Stimulated activated CD8-positive, alpha-beta memory T cell treated with anti-CD3 and anti-CD28 coated beads, Interleukin-12 subunit alpha, Interleukin-12 subunit beta, amount 100 ng/mL, for 1 hour (primary cell): Measurements from ENCODE around the gene CHMP2A.

Experiments
- DNase-seq: peaks from one replicate; pipeline ENCODE4 v3.0.0-alpha.2; 2020; ENCODE audit warnings: low read depth

The CHMP2A gene

DNA sequence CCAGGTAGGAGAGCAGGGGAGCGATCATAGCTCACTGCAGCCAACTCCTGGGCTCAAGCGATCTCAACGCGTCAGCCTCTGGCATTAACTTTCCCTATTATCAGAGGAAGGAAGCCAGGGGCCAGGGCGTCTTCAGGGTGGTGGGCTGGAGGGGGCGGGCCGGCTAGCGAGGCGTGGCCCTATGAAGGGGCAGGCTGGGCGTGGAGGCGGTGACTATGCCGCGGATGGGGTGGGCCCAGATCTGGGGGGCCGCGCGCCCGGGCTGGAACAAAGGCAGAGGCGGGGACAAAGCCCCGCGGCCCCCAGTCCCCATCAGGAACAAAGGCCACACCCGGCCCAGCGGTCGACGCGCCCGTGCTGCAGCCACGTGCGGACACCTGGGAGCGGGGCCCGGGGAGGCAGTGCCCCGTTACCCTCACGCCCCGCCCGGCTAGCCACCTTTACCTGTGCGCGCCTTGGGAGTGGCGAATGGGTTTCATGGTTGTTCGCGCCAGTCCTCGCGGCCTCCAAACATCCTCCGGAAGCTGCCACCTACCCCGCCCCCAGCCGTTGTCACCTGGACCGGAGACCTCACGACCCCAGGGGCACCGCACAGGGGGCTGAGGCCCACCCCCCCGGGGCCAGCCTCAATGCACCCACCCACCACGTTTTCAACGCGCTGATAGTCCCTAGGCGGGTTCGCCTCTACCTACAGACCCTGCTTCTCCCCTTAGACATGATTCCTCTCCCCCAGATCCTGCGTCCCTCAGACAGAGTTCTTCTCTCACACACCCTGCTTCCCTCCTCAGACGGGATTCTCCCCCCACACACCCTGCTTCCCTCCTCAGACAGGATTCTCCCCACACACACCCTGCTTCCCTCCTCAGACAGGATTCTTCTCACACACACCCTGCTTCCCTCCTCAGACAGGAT lies 16.4 kb downstream of the CHMP2A start:
- no peak for DNase-seq

DNA sequence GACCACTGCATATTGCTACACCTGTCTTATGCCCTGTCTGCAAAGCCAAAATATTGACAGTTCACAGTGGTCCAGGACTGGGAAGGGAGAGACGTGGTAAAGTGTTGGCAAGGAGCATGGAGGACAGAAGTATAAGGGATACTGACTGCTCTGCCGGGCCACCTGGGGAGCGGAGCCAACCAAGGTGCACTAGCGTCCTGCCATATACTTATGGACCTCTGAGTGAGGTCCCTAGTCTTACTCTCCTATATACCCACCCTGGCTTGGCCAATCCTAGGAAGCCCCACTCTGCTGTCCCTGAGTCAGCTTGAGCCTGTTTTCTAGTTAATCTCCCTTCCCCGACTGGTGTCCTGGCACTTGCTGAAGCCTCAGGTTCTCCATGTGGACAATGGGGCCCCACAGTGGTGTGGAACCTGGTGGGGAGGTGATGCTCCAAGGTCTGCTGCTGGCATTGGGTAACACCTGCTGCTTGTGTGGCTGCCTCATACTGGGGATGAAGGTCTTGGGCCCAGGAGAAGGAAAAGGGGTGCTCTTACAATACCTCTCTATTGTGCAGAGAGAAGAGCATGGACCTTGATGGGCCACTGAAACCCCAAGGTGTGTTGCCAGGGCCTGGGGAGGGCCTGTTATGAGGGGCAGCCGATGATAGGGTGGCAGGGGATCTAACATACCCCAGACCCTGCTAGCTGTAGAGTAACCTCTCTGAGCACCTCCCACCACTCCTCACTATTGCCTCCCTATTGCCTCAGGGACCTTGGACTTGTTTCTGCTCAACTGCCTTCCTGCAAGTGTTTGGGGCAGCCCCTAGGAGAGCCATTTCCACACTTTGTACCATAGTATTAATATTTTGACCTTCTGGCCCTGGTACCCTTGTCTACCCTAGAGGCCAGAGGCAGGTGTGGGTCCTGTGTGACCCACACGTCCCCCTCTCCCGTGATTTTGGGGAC lies 17.8 kb downstream of the CHMP2A start:
- DNase-seq, result no peak

DNA sequence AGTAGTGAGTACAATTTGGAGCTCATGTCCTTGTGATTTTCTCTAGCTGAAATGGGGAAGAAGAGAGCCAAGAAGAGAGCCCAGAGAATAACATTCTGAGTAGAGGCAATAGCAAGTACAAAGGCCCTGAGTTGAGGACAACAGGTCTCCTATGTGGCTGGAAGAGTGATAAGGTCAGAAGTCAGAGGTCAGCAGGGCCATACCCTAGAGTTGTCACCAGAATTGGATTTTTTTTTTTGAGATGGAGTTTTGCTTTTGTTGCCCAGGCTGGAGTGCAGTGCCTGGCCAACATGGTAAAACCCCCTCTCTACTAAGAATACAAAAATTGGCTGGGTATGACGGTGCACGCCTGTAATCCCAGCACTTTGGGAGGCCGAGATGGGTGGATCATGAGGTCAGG lies 19.0 kb downstream of the CHMP2A start:
- DNase-seq, result no peak

DNA sequence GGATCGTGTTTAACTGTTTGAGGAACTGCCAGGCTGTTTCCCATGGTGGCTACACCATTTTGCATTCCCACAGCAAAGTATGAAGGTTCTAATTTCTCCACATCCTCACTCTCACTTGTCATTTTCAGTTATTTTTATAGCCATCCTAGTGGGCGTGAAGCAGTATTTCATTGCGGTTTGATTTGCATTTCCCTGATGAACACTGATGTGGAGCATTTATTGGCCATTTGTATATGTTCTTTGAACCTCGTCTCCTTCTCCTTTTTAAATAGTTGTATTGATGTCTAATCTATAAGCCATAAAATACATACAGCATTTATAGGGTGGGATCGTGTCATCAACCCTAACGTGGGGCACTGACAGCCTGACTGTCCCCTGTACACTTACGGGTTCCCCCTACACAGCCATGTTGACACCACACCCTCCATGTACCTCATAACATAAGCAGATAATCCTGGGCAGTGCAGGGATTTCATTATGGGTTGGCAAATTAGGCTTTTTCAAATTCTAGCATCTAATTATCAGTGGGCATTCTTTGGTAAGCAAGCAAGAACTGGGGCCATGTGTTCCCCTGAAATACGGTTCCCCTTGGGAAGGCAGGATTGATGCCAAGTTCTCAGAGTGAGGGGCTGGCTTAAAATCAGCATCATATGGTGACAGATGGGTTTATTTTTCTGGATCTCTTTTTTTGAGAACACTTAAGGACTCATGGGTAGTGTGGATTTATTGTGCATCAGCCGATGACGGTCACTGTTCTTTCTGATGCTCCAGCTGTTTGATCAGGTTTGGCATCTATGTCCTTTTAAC lies 23.7 kb downstream of the CHMP2A start:
- no peak for DNase-seq

DNA sequence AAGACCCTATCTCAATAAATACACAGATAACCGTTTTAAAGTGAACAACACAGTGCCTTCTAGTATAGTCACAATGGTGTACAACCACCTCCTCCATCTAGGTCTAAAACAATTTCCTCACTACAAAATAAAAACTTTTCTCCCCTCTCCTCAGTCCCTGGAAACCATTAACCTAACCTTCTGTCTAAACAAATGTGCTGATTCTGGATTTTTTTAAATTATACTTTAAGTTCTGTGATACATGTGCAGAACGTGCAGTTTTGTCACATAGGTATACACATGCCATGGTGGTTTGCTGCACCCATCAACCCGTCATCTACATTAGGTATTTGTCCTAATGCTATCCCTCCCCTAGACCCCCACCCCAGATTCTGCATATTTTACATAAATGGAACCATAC lies 25.5 kb downstream of the CHMP2A start:
- no peak for DNase-seq

DNA sequence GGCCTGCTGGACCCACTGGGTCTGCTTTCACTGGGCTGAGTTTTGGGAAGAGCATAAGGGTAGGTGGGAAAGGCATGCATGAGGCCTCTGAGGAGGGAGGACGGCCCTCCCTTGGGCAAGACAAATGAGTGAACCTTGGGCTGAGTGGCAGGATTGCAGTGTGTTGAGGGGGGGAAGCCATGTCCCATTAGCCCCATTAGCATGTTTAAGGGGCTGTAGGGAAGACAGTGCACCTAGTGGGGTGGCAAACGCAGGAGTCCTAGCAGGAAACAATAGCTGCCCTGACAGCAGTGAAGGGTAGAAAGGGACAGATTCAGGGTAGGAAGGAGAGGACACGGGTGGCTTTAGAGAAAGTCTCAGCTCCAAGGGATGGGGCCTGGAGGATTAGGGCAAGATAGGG lies 32.2 kb downstream of the CHMP2A start:
- no peak for DNase-seq

DNA sequence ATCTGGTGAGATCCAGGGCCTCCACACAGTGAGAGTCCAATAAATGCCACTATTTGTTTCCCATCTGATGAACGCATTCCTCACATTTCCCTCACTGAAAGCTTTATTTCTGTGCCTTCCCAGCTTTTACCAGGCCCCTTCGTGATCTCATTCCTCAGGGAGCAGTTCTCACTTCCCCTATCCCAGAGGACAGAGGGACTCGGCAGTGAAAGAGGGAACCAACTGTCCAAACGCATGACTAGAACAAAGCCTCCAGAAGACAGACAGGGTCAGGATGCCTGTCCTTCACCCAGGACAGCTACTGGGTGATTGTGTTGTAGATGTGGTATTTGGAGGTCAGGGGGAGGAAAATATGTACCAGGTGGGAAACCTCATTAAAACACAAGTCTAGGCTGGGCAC lies 33.3 kb downstream of the CHMP2A start:
- DNase-seq, result no peak

DNA sequence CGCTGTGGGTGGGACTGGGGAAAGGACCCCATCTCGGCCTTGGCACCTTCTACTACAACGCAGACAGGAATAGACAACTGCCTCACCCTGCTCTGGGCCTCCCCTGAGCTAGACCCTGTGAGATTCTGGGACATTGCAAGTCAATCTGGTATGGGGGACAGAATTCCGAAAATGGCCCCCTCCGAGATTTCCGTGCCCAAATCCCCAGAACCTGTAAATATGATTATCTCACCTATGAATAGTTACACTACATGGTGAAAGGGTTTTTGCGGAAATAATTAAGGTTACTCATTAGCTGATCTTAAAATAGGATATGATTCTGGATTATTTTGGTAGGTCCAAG lies 34.7 kb downstream of the CHMP2A start:
- DNase-seq, result no peak

DNA sequence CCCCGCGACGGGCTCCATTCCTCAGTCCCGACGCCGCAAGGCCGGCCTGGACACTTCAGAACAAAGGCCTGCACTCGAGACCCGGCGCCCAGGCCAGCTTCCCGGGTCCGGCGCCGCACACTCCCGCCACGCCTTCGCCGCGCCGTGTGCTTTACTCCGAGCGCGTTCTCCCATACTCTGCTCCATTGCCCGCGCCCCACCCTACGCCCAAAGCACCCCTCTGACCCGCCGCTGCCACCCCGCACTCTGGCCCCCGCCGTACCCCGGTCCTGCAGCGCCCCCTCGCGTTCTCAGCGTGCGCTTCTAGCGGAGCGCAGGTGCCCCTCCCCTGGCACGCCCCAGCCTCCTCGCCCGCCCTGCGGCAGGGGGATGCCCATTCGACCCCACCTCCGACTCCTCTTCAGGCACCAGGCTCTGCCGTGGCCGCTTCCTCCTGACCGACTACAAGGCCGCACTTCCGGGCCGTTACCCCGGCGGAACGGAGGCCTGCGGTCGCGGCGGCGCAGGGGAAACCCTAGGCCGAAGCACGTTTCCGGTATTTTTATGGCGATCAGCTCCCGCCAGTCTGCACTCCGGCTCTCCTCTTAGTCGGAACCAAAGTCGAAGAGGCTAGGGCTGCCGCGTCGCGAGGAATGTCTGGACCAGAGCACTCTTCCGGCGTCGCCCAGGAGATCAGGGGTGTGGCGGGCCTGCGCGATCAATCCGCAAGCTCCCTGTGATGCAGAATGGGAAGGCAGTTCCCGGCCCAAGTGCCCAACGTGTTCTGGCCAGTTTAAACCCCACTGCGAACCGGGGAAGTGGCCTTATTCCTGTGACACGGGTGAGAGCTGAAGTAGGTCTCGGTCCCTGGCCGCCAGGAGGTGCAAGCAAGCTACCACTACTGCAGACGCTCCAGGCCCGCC lies 35.3 kb downstream of the CHMP2A start, which contains the start of gene ZBTB45:
Gene ZBTB45, minus strand, starts transcription at position 456 of the 902 bp plus-strand sequence. CDS start 2,137 bp downstream, outside the sequence.
- peak; percentile 72 for DNase-seq

DNA sequence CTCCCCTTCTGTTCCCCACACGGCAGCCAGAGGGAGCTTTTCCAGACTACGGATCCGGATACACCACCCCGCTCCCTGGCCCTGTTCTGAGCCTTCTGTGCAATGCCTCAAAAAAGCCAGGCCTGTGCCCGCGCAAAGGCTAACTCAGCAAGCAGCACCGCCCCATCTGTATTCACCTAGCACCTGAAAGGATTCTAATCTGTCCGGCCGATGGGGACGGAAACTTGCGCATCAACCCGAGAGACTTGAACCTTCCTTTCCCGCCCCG lies 35.9 kb downstream of the CHMP2A start:
- DNase-seq, result no peak

DNA sequence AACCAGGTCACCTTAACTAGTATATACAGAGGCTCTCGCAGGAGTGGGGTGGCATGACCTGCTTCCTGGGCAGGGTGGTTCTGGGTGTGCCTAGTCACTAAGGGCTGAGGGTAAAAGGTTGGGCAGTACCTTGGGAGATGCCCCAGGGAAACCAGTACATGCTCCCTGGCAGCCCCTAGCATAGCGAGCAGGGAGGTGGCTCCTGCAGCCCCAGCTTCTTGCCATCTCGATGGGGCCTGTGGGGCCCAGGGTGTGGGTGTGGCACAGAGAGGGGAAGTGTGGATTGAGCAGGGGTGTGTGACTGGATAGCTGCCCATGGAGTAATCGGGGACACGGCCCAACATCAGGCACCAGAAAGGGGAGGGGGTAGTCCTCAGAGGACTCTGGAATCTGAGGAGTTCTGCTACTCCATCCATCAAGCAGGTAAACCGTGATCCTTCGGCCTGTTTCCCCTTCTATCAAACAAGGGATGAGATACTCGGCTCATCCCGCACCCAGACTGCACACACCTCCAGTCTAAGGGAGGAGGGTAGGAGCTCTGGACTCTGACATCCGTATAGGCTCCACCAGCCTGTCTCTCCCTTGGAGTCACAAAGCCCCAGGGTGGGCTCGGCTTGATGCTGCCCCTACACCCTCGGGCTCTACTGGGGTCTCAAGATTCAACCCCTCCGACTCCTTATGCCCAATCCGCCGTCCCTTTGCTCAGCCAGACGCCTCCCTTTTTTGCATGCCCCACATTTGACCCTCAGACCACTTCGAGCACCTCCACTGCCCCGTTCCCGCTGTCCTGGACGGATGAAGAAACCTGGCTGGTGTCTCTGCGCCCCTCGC lies 36.4 kb downstream of the CHMP2A start:
- DNase-seq, result no peak

DNA sequence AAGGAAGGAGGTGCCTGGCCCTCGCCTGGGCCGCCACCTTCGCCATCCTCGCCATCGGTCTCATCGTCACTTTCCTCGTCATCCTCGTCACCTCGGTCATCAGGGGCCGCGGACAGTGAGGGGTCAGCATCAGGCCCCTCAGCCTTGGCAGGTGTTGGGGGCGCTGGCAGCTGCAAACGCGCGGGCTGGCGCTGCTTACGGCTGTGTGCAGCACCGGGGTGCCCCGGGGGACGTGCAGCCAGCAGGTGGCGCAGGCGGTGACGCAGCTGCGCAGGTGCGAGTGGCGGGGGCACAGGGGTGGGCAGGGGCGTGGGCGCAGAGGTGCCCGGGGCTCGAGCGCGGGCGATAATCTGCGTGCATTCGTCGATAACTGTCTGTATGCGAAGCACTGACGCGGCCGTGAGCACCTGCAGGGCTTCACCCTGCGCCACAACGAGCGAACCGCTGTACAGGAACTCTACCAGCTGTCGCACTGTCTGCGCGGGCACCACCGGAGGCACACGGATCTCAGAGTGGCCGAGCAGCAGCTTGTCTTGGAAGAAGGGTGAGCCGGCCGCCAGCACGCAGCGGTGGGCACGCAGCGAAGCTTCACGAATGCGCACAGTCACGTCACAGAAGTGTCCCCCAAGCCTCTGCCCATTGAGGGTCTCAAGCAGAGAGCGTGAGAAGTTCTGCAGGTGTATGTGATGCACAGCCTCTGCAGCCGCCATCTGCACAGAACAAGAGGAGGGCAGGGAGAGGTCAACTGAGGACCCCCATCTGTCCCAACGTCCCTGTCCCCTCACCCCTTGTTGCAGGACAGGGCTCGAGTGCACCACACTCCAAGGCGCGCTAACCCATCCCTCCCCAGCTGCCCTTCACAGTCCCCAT lies 37.7 kb downstream of the CHMP2A start:
- DNase-seq, result no peak

DNA sequence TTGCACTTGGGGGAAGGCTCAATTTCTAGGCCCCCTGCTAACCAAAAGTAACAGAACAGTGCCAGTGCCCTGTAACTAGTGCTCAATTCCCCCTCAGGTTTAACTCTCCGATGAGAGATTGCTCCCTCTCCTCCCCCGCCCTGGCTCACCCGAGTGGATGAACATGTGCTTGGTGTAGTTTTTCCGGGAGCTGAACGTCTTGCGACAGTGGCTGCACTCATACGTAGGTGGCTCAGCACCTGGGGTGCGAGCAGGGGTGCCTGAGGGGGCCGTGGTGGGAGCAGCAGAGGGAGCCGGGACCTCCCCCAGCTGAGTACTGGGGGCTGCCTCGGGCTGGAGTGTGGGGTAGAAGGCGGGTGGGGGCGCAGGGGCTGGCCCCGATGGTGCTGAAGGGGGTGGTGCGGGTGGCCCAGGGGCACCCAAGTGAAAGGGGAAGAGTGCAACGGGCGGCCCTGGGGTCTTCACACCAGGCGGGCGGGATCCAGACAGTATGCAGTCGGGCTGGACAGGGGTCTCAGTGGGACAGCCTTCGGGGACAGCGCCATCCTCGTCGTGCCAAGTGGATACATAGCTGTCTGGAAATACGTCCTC lies 38.6 kb downstream of the CHMP2A start:
- no peak for DNase-seq

DNA sequence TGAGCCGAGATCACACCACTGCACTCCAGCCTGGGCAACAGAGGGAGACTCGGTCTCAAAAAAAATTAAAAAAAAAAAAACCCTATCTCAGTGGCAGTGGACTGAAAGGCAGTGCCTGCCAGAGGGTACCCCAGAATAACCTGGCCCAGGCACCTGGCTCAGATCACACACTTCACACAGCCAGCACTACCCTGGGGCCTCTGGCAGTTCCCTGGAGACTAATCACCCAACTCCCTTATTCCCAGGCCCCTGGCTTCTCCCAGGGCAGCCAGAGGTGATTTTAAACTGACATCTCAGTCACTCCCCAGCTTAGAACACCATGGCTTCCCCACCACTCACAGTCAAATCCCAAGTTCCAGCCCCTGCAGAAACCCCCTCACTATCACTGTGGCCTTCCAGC lies 39.6 kb downstream of the CHMP2A start:
- no peak for DNase-seq

DNA sequence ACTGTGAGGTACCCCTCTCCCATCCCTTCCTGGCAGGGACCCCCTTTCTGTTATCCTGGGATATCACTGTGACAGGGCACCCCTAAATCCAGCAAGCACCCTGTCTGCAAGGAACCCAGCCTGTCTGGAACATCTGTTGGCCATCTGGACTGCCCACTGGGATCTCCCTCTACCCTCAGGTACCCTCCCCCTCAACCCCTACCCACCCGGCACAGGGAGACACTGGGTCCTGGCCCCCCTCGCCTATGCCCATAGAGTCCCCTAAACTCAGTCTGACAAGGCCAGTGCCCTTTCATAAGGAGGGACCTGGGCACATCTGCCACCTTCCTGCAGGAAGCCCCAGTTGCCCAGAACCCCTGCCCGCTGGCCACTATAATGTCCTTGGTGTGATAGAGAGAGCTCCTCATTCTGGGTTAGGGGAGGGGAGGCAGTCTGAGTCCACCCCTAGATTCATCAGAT lies 40.3 kb downstream of the CHMP2A start:
- DNase-seq, result no peak

DNA sequence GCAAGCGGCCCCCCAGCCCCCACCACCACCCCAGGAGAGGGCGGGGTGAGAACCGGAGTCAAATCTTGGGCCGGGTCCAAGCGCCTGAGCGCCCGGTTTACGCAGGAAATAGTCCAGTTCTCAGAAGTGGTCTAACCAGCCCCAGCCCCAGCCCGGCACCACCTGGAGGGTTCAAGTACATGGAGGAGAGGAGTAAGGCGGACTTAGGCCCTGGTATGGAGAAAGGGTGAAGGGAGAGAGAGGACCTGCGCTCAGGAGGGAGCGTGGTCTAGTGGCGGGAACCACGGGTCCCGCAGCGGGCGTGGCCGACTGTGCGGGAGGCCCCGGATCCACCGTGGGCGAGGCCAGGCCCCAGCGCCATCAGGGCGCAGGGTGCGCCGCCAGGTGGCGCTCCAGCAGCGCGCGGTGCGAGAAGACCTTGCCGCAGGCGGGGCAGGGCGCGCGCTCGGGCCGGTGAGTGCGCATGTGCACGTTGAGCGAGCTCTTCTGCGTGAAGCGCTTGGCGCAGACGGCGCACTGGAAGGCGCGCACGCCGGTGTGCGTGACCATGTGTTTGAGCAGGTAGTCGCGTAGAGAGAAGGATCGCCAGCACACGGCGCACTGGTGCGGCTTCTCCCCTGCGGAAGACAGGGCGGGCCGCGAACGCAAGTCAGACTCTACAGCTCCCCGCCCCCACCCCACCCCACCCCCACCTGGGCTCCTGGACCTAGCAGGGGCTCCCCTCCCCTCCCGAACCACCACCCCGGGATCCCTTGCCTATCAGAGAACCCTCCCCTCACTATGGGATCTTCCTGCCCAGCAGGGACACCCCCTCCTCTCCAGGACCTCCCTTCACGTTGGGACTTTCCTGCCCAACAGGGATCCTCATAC lies 41.0 kb downstream of the CHMP2A start:
- peak; percentile 86 for DNase-seq

DNA sequence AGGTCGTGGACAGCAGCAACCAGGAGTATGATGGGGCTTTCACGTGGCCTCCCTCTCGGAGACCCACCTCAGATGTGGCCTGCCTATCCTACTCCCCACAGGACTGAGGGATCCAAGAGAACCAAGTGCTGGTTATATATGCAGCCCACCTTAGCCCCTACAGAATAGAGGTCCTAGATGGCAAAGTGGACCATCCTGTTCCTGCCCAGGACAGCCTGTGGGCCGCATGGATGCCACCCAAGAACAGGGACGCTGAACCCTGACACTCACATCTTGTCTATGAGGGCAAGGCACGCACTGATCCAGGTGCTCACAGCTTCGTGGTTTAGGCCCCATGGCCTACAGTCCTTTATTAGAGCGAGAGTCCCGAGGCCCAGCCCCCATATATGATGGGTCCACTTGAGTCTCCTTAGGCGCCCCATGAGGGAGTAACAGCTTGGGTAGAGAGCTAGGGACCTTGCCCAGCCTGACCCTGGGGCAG lies 41.7 kb downstream of the CHMP2A start:
- DNase-seq, result no peak
